ENCODE measurements around the gene OR52E6.

OR52E6 gene

GRCh38 chr11:5791165-5791564, 50.5 kb downstream of the OR52E6 start, which contains the start of gene OR52N1:
Gene OR52N1, minus strand, starts transcription at chr11:5791265. Its CDS starts 2,449 bp downstream, at chr11:5788816.
- DNase-seq, result no peak

All from amniotic stem cell (primary cell).